HG03064 (cell line): ENCODE results near the gene MAS1L.

Source experiments
- ATAC-seq: cut with Tn5 transposase; IDR thresholded peaks from one replicate; pipeline ENCODE4 v1.9.1; 2021; ENCODE audit warnings: low read depth; ENCODE audit not compliant: unreplicated experiment

Gene MAS1L

DNA sequence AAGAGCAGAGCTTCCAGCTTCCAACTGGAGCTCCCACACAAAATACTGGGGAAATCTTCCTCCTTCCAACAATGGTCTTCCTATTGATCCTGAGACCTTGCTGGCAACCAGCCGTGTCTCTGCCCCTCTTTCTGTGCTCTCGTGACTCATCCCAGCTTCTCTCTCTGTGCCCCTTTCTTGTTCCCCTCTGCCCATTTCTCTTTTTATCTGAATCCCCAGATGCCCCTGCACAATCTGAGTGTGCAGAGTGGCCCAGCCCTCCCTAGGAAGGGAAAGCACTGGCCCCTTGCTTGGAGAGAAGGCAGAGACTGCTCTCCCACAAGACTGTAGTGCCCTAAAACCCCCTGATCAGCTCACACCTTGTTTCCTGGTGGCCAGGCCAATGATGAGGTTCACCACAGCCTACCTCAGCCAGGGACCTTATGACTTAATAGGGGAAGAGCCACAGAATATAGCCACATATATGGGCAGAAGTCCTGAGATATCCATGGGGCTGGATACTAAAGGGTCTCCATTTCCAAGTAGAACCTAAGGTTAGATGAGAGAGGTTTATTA, 23.1 kb upstream of the MAS1L start:
- ATAC-seq, result no peak

- ATAC-seq, result no peak
Measured at GRCh38 chr6:29510202-29510601, 22.4 kb upstream of the MAS1L start.

- no peak for ATAC-seq
Measured at GRCh38 chr6:29509711-29510110, 22.0 kb upstream of the MAS1L start.

DNA sequence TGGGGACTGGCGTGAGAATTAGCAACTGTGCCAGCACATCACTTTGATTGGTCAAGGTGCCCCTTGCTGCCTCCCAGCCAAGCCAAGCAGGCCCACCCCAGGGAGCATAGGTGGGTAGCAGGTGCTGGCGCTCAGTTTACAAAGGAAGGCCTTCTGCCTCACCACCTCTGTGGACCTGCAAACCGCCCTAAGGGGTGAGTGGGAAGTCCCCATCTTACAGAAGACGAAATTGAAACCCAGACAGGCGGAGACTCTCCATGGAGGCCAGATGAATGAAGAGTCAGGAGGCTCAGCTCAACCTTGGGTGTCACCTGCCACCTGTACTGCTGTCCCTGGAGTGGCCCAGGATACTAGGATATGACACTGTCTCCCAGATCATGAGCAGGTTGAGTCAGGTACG, 21.5 kb upstream of the MAS1L start:
- no peak for ATAC-seq

GRCh38 chr6:29507319-29507718, 19.6 kb upstream of the MAS1L start:
- ATAC-seq, result no peak

DNA sequence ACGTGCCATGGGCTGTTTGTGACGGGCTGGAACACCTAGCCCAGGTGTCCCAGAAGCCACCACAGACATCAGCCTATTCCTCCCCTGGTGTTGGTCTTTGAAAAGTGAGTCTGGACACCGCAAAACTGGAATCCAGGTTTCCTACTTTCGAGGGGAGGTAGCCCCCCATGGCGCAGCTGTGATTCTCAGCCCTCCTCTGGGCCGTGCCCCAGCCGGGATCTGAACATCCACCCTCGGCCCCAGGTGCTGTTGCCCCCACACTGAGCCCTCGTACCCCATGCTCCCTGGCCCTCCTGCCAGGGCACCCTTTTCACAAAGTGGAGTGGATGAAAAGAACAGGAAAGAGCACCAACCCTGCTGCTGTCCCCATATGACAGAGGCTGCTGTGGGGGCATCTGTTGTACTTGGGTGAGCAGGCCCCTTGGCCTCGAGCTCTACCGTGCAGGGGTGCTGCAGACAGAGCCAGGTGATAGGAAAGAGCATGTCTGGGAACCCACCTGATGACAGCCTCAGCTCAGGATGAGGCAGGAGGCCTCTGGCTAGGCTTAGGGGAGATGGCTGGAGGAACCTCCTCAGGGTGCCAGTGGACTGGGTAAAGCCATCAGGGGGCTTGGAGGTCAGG, 18.8 kb upstream of the MAS1L start:
- no peak for ATAC-seq

GRCh38 chr6:29505808-29506207, 18.1 kb upstream of the MAS1L start:
- no peak for ATAC-seq

DNA sequence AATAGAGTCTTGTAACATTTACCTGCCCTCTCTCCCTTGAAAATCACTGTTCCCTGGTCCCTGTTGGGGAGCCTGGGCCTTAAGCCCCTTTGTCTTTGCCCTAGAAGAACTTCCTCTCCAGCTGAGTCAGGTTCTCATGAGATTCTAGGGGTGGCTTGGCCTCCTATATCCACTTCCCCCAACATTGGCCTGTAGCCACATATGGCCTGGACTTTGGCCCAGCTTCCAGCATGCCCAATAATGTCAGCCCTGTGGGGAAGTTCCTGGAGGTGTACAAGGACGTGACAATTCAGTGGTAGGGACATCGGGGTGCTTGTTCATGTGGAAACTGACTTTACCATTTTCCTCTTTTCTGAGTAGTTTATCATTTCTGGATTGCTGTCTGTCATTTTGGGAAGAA, 17.2 kb upstream of the MAS1L start:
- ATAC-seq, result no peak

DNA sequence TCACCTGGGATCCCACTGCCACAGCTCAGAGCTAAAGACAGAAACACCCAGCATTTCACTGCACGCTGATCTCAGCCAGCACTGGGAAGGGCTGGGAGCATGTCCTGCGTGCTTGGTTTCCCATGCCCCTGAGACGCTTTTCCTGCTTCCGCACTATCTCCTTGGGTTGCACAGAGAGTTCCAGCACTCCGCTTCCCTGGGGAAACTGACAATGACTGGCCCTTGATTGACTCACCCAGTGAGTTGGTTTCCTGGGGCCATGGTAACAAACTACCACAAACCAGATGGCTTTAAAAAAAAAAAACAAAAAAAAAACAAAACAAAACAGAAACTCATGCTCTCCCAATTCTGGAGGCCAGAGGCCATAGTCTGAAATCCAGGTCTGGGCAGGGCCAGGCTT, 14.8 kb upstream of the MAS1L start:
- ATAC-seq, result no peak

DNA sequence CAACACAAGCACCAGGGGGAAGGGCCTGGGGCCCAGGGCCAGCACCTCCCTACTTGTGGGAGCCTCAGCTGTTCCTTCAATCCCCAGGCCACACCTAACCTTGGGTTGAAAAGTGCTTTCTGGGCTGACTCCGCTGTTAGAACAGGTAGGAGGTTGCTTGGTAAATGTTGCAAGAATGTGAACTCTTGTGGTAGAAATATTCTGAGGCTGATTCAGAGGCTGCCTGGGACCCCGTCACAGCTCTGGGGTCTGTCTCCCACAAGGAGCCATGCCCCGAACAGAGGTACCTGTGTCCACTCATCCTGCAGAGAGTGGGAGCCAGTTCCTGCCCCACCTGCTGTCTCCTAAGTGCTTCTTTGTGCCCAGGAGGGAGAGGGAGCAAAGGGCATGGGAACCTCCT, 14.4 kb upstream of the MAS1L start:
- ATAC-seq, result no peak

GRCh38 chr6:29501106-29501505, 13.3 kb upstream of the MAS1L start:
- no peak for ATAC-seq

- ATAC-seq, result no peak
Measured at GRCh38 chr6:29500594-29500993, 12.8 kb upstream of the MAS1L start.

- no peak for ATAC-seq
Measured at GRCh38 chr6:29499704-29500103, 11.9 kb upstream of the MAS1L start.

DNA sequence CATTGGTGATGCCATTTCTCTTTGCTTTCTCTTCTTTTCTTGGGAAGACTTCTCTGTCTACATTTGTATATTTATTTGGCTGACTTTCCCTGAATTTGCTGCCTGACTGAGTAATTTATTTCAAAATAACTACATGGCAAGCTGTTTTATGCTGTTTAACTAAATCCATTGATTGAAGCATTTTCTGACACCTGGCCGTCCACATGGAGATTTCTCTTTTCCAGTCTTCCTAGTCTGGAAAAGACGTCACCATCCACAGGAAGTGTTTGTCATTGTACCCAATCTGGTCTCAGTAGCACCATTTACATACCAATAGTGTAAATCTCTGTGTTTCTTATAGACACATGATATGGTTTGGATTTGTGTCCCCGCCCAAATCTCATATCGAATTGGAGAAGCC, 9.2 kb upstream of the MAS1L start:
- ATAC-seq, result no peak

GRCh38 chr6:29495571-29495970, 7.8 kb upstream of the MAS1L start:
- no peak for ATAC-seq

DNA sequence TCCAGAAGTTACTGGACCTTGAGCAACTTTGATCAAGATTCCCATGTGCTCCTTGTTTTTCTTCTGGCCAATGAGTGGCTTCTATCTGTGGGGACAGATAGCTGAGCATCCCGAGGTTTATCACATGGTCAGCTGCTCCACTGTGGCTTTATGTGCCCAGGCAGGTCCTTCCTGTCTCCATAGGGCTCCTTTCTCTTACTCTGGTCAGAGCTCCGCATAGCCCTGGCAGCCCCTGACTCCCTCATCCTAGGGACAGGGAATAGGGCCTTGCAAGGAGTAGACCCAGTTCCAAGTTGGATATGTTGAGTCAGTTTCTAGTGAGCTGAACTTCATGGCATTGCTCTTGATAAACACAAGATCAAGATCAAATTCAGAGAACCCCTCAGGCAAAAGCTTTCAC, 6.4 kb upstream of the MAS1L start:
- ATAC-seq, result no peak

DNA sequence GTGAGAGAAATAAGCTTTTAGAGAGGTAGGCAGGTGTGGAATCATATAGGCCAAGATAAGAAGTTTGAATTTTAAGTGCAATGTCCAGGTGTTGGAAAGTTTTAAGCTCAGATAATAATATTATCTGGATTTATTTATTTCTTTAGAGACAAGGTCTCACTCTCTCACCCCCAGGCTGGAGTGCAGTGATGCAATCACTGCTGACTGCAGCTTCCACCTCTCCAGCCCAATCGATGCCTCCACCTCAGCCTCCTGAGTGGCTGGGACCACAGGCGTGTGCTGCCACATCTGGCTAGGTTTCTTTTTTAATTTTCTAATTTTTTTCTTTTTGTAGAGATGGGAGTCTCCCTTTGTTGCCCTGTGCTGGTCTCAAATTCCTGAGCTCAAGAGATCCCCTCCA, 5.5 kb upstream of the MAS1L start:
- no peak for ATAC-seq

DNA sequence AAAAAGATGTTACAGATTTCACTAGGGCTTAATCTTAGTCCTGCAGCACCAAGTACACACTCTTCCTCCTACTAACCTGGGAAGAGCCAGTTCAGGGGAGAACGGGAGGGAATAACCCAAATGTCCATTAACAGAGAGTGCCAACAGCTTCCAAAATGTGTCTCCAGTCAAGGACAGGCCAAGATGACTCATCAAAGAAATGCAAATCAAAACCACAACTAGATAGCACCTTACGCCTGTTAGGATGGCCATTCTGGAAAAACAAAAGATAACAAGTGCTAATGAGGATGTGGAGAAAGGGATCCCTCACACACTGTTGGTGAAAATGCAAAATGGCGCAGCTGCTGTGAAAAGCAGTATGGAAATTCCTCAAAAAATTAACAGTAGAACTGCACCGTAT, 3.8 kb upstream of the MAS1L start:
- ATAC-seq, result no peak

GRCh38 chr6:29490552-29490951, 2.8 kb upstream of the MAS1L start:
- ATAC-seq, result no peak

GRCh38 chr6:29490055-29490454, 2.3 kb upstream of the MAS1L start:
- ATAC-seq, result no peak

- ATAC-seq, result no peak
Measured at GRCh38 chr6:29489286-29489685, 1.5 kb upstream of the MAS1L start.

- ATAC-seq, result no peak
Measured at GRCh38 chr6:29488874-29489273, 1.1 kb upstream of the MAS1L start.

GRCh38 chr6:29487131-29487530, 625 bp downstream of the MAS1L start:
- no peak for ATAC-seq
